Panc1 (cell line): ENCODE results near the gene NELFB. TPM values are rescaled to one million over a fixed set of nuclear protein-coding genes. Genes with fewer than 3 reads are reported as not detected.

Experiments used
- ATAC-seq: fragments of 200-7000 bp; cut with Tn5 transposase; 2 replicates; pipeline ENCODE4 v1.9.1; 2020; ENCODE audit warnings: mild to moderate bottlenecking, moderate library complexity
- BruUV-seq: library from RNA; stranded (reverse); fragments of 400-500 nt; replicated peaks from 2 replicates; lab custom pipeline; 2021; lab: Mats Ljungman, UMichigan
- CTCF ChIA-PET: fragments of 300-600 bp; sonication (Branson Sonifier 250); formaldehyde crosslinking; loops from one replicate; lab custom pipeline; 2022; ENCODE audit warnings: antibody characterized with exemption; lab: Charles Lee
- POLR2A ChIA-PET: fragments of 300-600 bp; sonication (Branson Sonifier 250); formaldehyde crosslinking; loops from one replicate; lab custom pipeline; 2022; ENCODE audit warnings: antibody characterized with exemption; lab: Charles Lee
- DNase-seq: peaks from one replicate; pipeline ENCODE4 v3.0.0-alpha.2; 2010; ENCODE audit warnings: low read depth, low spot score
- H3K27ac ChIP-seq: 2 replicates; pipeline ENCODE4 v1.5.1; 2011; ENCODE audit warnings: mild to moderate bottlenecking, low read length, inconsistent platforms
- H3K27me3 ChIP-seq: fragments of 200-500 bp; sonication (Bioruptor generic); 2 replicates; pipeline ENCODE4 v1.6.0; 2014; ENCODE audit warnings: low read length, inconsistent platforms; ENCODE audit not compliant: control insufficient read depth, insufficient read depth
- H3K36me3 ChIP-seq: fragments of 200-500 bp; sonication (Bioruptor generic); 2 replicates; pipeline ENCODE4 v1.5.1; 2014; ENCODE audit warnings: inconsistent platforms, mild to moderate bottlenecking, low read length, moderate library complexity; ENCODE audit not compliant: control insufficient read depth, insufficient read depth
- H3K4me1 ChIP-seq: 2 replicates; pipeline ENCODE4 v1.5.1; 2011; ENCODE audit warnings: inconsistent platforms, mild to moderate bottlenecking, low read length, moderate library complexity; ENCODE audit not compliant: control insufficient read depth, insufficient read depth
- H3K4me3 ChIP-seq, 2 experiments: 2 replicates each; pipeline ENCODE4 v1.5.1; 2011 to 2012; ENCODE audit warnings: low read depth in 2 of 2, low read length in 2 of 2, mild to moderate bottlenecking in 2 of 2, inconsistent platforms in 1 of 2, moderate library complexity in 1 of 2
- H3K9me3 ChIP-seq: fragments of 200-500 bp; sonication (Bioruptor generic); 2 replicates; pipeline ENCODE4 v1.5.1; 2014; ENCODE audit warnings: low read depth, mild to moderate bottlenecking, inconsistent platforms, low read length, moderate library complexity; ENCODE audit not compliant: control insufficient read depth, insufficient read depth
- CTCF ChIP-seq: fragments of 450-650 bp; IDR thresholded peaks from 2 replicates; pipeline ENCODE4 v1.5.1; 2017; ENCODE audit warnings: mild to moderate bottlenecking
- POLR2AphosphoS5 ChIP-seq: IDR thresholded peaks from 2 replicates; pipeline ENCODE4 v1.6.1; 2012; ENCODE audit warnings: mild to moderate bottlenecking, low read depth, low read length, moderate library complexity
- REST ChIP-seq, 2 experiments: IDR thresholded peaks; 2 replicates each; pipeline ENCODE4 v1.6.1; 2011 to 2012; ENCODE audit warnings: low read depth in 2 of 2, control low read depth in 1 of 2, low read length in 1 of 2, mild to moderate bottlenecking in 1 of 2, moderate library complexity in 1 of 2; ENCODE audit not compliant: insufficient read depth in 1 of 2
- SIN3A ChIP-seq: IDR thresholded peaks from 2 replicates; pipeline ENCODE4 v1.6.1; 2012; ENCODE audit warnings: low read depth, mild to moderate bottlenecking, low read length, moderate library complexity, borderline replicate concordance; ENCODE audit not compliant: insufficient read depth
- TCF7L2 ChIP-seq: IDR thresholded peaks from 2 replicates; pipeline ENCODE4 v1.6.1; 2011; ENCODE audit warnings: mild to moderate bottlenecking, low read depth, low read length, inconsistent platforms
- in situ Hi-C: cut with HindIII; loops from 2 replicates; pipeline ENCODE4 v1.10.0; 2016; ENCODE audit warnings: low sequenced_read_pairs, low pct_unique_long_range_greater_than_20kb
- intact Hi-C: fragments of 100-400 bp; cut with micrococcal nuclease; formaldehyde crosslinking; loops from one replicate; pipeline ENCODE4 v1.10.0; 2022; ENCODE audit not compliant: unreplicated experiment
- total RNA-seq: library from RNA; stranded (reverse); gene quantifications from one replicate; pipeline ENCODE4 v1.2.1, GENCODE V29; 2021; ENCODE audit not compliant: unreplicated experiment

NELFB gene
- total RNA-seq, 1 experiment from 2014 or later, result 62.4 TPM

- H3K36me3 ChIP-seq, result no peaks in the 10 kb centered on the region
- POLR2A ChIA-PET, result no interaction called here
- TF ChIP-seq CTCF (no peak), POLR2AphosphoS5 (no peak), SIN3A (no peak), TCF7L2 (no peak), REST (IDR thresholded peaks at IDR 0.05; ENCODE audit: insufficient read depth in 1 of 2, low read depth in 2 of 2, low read length in 1 of 2) (no peak)
- H3K4me1 ChIP-seq, result peaks cover 4% of the 10 kb centered on the region
- DNase-seq, result no peak
- BruUV-seq, result no TSS peak
- CTCF ChIA-PET, result no interaction called here
- H3K27ac ChIP-seq, result no peak overlapping the region
- in situ Hi-C loops (no loop called here), intact Hi-C loops (no loop called here)
- no peak for ATAC-seq
- H3K27me3 ChIP-seq, result no peaks in the 10 kb centered on the region
- H3K4me3 ChIP-seq, result no peak overlapping the region
- no peaks in the 10 kb centered on the region for H3K9me3 ChIP-seq
These were observed 56.3 kb downstream of the NELFB start for GRCh38 chr9:137311171-137311985.

GRCh38 chr9:137311986-137312851, 57.1 kb downstream of the NELFB start:
- Histone ChIP-seq H3K4me1 (no peaks in the 10 kb centered on the region; the same call in 1 of the 2 replicates), H3K9me3 (no peaks in the 10 kb centered on the region), H3K27me3 (no peaks in the 10 kb centered on the region), H3K27ac (no peak overlapping the region), H3K36me3 (no peaks in the 10 kb centered on the region), H3K4me3 (no peak overlapping the region)
- ATAC-seq (no peak), DNase-seq (no peak)
- intact Hi-C loops (no loop called here), in situ Hi-C loops (no loop called here)
- CTCF ChIA-PET, result no interaction called here
- POLR2A ChIA-PET, result no interaction called here
- BruUV-seq, result no TSS peak
- TF ChIP-seq POLR2AphosphoS5 (no peak), CTCF (no peak), REST (IDR thresholded peaks at IDR 0.05; ENCODE audit: insufficient read depth in 1 of 2, low read depth in 2 of 2, low read length in 1 of 2) (no peak), SIN3A (no peak), TCF7L2 (no peak)
